Ectodermal cell (in vitro differentiated cells): ENCODE data around the gene ECEL1. TPM values are rescaled to one million over a fixed set of nuclear protein-coding genes. Genes with fewer than 3 reads are reported as not detected.
A peak's percentile ranks its signal among the peaks of the same experiment; 100 is the strongest.
"Not testable (repeated sequence)": the region's sequence is repeated elsewhere in the genome, so short reads cannot be mapped to it uniquely, and the experiment has no call there.

ENCODE experiments used
- H3K27ac ChIP-seq: 2 replicates; pipeline ENCODE4 v1.7.0; 2013; ENCODE audit warnings: mild to moderate bottlenecking, low read depth, low read length; ENCODE audit not compliant: insufficient read depth, poor library complexity, severe bottlenecking
- H3K27me3 ChIP-seq: 2 replicates; pipeline ENCODE4 v1.7.0; 2013; ENCODE audit warnings: mild to moderate bottlenecking, low read length; ENCODE audit not compliant: insufficient read depth, control insufficient read depth, poor library complexity, severe bottlenecking
- H3K36me3 ChIP-seq: one replicate; pipeline ENCODE4 v1.7.0; 2013; ENCODE audit warnings: low read length; ENCODE audit not compliant: control insufficient read depth, insufficient read depth
- H3K4me1 ChIP-seq: one replicate; pipeline ENCODE4 v1.7.0; 2013; ENCODE audit warnings: low read length; ENCODE audit not compliant: control insufficient read depth, insufficient read depth
- H3K4me3 ChIP-seq: 2 replicates; pipeline ENCODE4 v1.7.0; 2013; ENCODE audit warnings: low read depth, low read length, control low read depth; ENCODE audit not compliant: insufficient read depth
- H3K9me3 ChIP-seq: 2 replicates; pipeline ENCODE4 v1.7.0; 2013; ENCODE audit warnings: mild to moderate bottlenecking, low read length, moderate library complexity; ENCODE audit not compliant: control insufficient read depth
- WGBS, 2 experiments: methylation state at CpG; one replicate each; pipeline ENCODE4 v1.1.7; 2013; ENCODE audit warnings: missing lambda C conversion rate in 2 of 2; 5-methylcytosine and 5-hydroxymethylcytosine counted together
- polyA plus RNA-seq, 4 experiments: library from polyadenylated mRNA; stranded (reverse); fragments of 50-300 nt; gene quantifications; one replicate each; pipeline ENCODE4 v1.2.3, GENCODE V29; 2013

Gene ECEL1, protein sequence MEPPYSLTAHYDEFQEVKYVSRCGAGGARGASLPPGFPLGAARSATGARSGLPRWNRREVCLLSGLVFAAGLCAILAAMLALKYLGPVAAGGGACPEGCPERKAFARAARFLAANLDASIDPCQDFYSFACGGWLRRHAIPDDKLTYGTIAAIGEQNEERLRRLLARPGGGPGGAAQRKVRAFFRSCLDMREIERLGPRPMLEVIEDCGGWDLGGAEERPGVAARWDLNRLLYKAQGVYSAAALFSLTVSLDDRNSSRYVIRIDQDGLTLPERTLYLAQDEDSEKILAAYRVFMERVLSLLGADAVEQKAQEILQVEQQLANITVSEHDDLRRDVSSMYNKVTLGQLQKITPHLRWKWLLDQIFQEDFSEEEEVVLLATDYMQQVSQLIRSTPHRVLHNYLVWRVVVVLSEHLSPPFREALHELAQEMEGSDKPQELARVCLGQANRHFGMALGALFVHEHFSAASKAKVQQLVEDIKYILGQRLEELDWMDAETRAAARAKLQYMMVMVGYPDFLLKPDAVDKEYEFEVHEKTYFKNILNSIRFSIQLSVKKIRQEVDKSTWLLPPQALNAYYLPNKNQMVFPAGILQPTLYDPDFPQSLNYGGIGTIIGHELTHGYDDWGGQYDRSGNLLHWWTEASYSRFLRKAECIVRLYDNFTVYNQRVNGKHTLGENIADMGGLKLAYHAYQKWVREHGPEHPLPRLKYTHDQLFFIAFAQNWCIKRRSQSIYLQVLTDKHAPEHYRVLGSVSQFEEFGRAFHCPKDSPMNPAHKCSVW
- 4.2 TPM for polyA plus RNA-seq (2013, experiment 1 of 4)
- polyA plus RNA-seq (2013, experiment 2 of 4), result 4.5 TPM
- polyA plus RNA-seq (2013, experiment 3 of 4), result 4.7 TPM
- 7.1 TPM for polyA plus RNA-seq (2013, experiment 4 of 4)

- no peaks in the 10 kb centered on the region for H3K36me3 ChIP-seq
- WGBS, 2 experiments, result 1% methylated on average over 102 of the region's 102 CpGs
- peak within 1 kb of the TSS; percentile 34 for H3K4me3 ChIP-seq
These were observed at the start of gene ECEL1 for GRCh38 chr2:232487385-232488096. Gene ECEL1, minus strand, starts transcription at chr2:232487834. Its CDS starts 1,181 bp downstream, at chr2:232486653.

GRCh38 chr2:232537079-232537478, 49.4 kb upstream of the ECEL1 start:
- H3K9me3 ChIP-seq, result no peaks in the 10 kb centered on the region
- WGBS, 2 experiments, result 73 to 77% methylated on average over 5 of the region's 5 CpGs
- peaks cover 14% of the 10 kb centered on the region for H3K4me1 ChIP-seq
- no peaks in the 10 kb centered on the region for H3K27me3 ChIP-seq
- H3K27ac ChIP-seq, result no peak overlapping the region
- H3K4me3 ChIP-seq, result no peak overlapping the region
- H3K36me3 ChIP-seq, result no peaks in the 10 kb centered on the region

More at GRCh38 chr2:232487385-232488096, at the start of gene ECEL1:
- Histone ChIP-seq H3K9me3 (no peaks in the 10 kb centered on the region), H3K27me3 (peaks cover 75% of the 10 kb centered on the region), H3K4me1 (peaks cover 21% of the 10 kb centered on the region), H3K27ac (no peak within 1 kb of the TSS)

GRCh38 chr2:232535761-232536530, 48.3 kb upstream of the ECEL1 start:
- H3K36me3 ChIP-seq, result no peaks in the 10 kb centered on the region
- WGBS, 2 experiments, result 89 to 94% methylated on average over 5 of the region's 5 CpGs
- no peak overlapping the region for H3K4me3 ChIP-seq
- no peak overlapping the region for H3K27ac ChIP-seq
- H3K9me3 ChIP-seq, result no peaks in the 10 kb centered on the region
- H3K4me1 ChIP-seq, result peaks cover 14% of the 10 kb centered on the region
- H3K27me3 ChIP-seq, result no peaks in the 10 kb centered on the region

- Histone ChIP-seq H3K4me3 (no peak overlapping the region), H3K4me1 (peaks cover 13% of the 10 kb centered on the region), H3K27ac (no peak overlapping the region), H3K9me3 (no peaks in the 10 kb centered on the region), H3K36me3 (no peaks in the 10 kb centered on the region), H3K27me3 (no peaks in the 10 kb centered on the region)
- WGBS, 2 experiments, result 85% methylated on average over 14 of the region's 14 CpGs
These were observed 47.5 kb upstream of the ECEL1 start for GRCh38 chr2:232534940-232535651.

DNA sequence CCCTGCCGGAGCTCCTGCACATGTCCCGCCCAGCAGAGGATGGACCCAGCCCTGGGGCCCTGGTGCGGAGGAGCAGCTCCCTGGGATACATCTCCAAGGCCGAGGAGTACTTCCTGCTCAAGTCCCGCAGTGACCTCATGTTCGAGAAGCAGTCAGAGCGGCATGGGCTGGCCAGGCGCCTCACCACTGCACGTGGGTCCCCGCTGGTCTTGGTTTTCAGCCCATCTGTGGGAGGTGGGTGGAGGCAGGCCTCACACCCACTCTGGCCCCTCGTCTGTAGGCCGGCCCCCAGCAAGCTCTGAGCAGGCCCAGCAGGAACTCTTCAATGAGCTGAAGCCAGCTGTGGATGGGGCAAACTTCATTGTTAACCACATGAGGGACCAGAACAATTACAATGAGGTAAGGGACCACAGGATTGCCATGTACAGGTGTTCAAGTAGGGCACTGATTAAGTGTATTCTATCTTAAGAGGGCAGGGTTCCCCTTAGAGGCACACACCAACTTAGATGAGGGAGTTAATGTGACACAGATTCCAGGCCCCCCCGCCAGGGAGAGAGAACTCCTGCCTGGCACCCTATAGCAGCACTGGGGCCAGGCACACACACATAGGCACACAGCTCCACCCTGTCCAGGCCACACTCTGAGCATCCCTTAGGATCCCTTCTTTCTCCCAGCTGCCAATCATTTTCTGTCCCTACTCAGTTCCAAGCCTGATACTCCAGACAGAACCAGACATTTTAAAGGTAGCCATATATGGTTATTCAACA, 46.5 kb upstream of the ECEL1 start:
- no peak overlapping the region for H3K27ac ChIP-seq
- 80 to 81% methylated on average over 13 of the region's 13 CpGs for WGBS, 2 experiments
- H3K9me3 ChIP-seq, result no peaks in the 10 kb centered on the region
- H3K4me3 ChIP-seq, result no peak overlapping the region
- peaks cover 3% of the 10 kb centered on the region for H3K4me1 ChIP-seq
- H3K27me3 ChIP-seq, result no peaks in the 10 kb centered on the region
- no peaks in the 10 kb centered on the region for H3K36me3 ChIP-seq

- 87 to 88% methylated on average over 7 of the region's 7 CpGs for WGBS, 2 experiments
- not testable (repeated sequence) for H3K36me3 ChIP-seq, H3K4me3 ChIP-seq, H3K4me1 ChIP-seq, H3K27ac ChIP-seq, H3K27me3 ChIP-seq, H3K9me3 ChIP-seq
These were observed 45.2 kb upstream of the ECEL1 start for GRCh38 chr2:232532821-232533220.

DNA sequence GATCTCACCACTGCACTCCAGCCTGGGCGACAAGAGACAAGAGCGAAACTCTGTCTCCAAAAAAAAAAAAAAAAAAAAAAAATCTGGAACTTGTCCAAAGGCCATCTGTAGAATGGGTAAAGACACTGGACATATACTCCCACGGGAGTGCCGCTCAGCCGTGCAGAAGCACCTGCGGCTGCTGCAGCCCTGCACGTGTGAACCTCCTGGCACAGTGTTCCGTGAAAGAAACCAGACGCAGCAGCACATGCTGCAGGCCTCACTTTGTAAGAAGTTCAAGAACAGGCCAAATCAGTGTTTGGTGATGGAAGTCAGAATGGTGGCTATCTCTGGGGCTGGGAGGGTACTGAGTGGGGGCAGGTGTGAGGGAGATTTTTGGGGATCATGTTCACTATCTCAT, 44.8 kb upstream of the ECEL1 start:
- H3K9me3 ChIP-seq, result no peaks in the 10 kb centered on the region
- H3K4me1 ChIP-seq, result no peaks in the 10 kb centered on the region
- H3K27ac ChIP-seq, result no peak overlapping the region
- peaks cover 4% of the 10 kb centered on the region for H3K27me3 ChIP-seq
- no peaks in the 10 kb centered on the region for H3K36me3 ChIP-seq
- 88 to 91% methylated on average over 9 of the region's 9 CpGs for WGBS, 2 experiments
- H3K4me3 ChIP-seq, result no peak overlapping the region

GRCh38 chr2:232530626-232531260, 43.1 kb upstream of the ECEL1 start:
- H3K27ac ChIP-seq, result no peak overlapping the region
- H3K27me3 ChIP-seq, result peaks cover 4% of the 10 kb centered on the region
- 83 to 85% methylated on average over 9 of the region's 9 CpGs for WGBS, 2 experiments
- no peaks in the 10 kb centered on the region for H3K4me1 ChIP-seq
- H3K36me3 ChIP-seq, result no peaks in the 10 kb centered on the region
- H3K4me3 ChIP-seq, result no peak overlapping the region
- H3K9me3 ChIP-seq, result no peaks in the 10 kb centered on the region
